ENCODE measurements around the gene HOXA4. TPM values are rescaled to one million over a fixed set of nuclear protein-coding genes. Genes with fewer than 3 reads are reported as not detected.

Gene HOXA4
- polyA plus RNA-seq, 1 donor: 24.6 TPM

DNA sequence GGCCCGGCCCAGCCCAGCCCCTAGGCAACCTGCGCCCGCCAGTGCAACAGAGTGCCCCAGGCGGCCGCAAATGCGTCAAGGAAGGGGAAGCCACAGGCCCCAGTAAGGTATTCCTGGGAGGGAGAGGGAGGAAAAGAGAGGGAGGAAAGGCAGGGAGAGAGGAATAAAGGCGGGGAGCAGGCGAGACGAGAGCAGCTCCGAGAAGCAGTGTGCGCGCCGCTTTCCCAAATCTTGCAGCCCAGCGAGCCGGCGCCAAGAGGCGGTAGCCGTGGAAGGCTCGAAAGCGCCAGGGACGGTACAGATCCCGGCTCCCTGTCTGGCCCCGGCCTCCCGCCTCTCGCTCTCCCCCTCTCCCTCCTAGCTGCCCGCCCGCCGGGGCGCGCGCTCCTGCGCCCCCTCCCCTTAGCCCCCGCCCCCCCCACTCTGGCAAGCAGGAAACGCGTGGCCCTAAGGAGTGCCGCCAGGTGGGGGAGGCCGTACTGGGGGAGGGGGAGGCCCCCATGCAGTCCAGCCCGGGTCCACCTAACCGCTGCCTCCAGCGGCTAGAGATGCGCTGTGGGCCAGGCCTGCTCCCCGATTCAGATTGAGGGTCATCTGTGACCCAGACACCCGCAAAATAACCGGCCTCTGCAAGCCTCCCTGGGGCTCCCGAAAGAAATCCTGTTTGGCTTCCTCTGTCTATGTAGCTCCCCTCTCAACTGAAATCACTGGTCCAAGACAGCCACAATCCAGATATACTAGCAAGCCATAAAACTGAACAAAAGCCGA lies 39.3 kb upstream of the HOXA4 start:
- no peak for DNase-seq

DNA sequence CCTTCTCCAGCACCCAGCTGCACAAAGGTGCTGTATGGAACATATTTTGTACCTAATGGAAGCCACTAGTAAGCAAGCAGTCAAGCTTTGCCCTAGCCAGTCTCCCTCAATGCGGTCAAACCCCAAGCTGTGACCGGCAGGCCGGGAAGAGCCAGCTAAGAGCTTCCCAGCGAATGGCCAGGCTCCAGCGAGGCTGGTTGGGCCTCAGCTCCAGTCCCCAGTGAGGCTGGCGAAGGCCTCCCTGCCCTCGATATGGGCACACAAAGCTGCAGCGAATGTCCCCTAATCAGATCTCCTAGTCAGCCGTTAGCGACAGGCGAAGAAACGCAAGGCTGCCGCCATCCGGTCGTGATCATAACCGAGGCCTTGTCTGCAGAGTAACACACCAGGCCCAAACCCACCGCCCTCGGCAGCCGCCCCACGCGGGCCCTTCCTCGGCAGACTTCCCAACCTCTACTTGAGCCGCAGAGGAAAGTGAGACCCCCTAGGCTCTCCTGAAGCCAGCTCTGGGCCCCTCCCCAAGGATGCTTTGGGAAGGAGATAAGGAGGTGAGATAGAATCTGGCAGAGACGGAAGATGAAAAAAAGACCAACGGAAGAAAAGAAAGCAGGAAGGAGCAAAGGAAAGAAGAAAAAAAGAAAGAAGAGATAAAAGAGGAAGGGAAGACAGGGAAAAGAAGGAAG lies 37.8 kb upstream of the HOXA4 start:
- DNase-seq: peak; percentile 79

DNA sequence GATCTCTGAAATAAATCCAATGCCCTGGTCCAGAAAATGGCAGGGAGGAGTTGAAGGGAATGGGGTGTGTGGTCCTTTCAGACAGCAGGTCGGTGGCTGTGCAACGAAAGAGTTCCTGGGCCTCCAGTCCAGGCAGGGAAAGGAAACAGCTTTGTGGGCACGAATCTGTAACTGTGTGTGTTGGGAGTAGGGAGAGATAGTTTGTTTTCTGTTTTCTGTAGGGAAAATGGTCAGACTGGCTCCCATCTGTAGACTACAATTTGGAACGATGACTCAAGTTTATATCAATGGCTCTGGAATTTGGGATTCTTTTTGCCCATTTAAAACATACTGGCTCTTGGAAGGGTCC lies 37.3 kb upstream of the HOXA4 start:
- DNase-seq: no peak

DNA sequence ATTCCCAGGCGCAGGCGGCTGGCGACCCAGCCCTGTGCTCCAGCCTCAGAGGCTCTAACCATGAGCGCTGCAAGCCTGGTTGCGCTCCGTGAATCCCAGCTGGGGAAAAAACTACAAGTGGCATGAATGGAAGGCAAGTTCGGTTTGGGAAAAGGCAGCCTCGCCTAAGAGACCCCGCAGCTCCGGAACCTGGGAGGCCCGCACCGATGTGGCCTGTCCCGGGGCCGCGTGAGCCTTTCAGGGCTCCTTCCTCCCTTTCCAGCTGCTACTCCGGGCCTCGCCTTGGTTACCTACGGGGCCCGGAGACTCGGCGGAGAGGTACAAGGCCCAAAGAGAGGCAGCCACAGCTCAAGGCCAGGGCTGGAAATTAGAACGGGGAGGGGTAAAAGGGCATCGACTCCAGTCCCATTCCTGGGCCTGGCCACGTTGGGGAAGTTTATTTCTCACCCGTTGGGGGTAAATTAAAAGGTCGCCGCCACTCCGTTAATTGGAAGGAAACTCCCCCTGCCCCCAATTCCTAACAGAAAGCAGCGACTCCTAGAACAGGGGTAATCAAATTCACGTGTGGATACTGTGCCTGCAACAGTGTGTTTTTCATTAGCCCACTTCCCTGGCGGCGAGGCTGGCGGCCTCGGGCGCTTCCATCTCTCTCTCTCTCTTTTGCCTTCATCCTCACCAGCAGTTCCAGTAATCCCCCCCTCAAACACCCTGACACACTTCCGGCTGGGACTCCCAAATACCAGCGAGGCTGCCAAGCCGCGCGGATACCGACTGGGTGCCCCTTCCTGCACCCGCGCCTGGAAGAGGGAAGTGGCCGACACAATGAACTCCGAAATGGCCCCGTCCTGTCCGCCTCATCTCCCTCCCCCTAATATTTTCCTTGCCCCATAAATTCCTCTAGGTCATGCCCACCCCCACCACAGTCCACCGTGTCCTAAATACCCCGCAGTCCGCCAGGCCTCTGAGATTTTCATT lies 36.3 kb upstream of the HOXA4 start:
- no peak for DNase-seq

DNA sequence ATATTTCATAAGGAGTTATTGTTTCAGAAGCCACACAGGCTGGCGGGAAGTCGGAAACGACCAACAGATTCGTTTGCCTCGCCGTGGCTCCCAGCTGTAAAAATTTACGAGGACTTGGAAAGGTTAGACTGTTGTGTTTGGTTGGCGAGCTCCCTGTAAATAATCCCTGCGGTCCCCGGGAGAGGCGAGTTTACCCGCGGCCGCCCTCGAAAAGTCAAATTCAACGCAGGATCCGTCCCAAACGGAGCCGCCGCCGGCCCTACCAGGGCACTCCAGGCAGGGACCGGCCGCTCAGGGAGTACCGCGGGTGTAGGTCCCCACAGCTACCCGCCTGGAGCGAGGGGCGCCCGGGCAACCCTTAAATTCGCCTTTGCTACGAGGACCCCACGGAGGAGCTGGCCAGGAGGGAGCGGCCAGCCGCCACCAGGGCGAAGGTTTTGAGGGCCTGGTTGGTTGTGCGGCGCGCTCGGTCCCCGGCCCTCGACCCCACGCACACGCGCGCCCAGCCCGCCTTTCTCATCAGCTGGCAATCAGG lies 35.5 kb upstream of the HOXA4 start:
- DNase-seq: no peak

DNA sequence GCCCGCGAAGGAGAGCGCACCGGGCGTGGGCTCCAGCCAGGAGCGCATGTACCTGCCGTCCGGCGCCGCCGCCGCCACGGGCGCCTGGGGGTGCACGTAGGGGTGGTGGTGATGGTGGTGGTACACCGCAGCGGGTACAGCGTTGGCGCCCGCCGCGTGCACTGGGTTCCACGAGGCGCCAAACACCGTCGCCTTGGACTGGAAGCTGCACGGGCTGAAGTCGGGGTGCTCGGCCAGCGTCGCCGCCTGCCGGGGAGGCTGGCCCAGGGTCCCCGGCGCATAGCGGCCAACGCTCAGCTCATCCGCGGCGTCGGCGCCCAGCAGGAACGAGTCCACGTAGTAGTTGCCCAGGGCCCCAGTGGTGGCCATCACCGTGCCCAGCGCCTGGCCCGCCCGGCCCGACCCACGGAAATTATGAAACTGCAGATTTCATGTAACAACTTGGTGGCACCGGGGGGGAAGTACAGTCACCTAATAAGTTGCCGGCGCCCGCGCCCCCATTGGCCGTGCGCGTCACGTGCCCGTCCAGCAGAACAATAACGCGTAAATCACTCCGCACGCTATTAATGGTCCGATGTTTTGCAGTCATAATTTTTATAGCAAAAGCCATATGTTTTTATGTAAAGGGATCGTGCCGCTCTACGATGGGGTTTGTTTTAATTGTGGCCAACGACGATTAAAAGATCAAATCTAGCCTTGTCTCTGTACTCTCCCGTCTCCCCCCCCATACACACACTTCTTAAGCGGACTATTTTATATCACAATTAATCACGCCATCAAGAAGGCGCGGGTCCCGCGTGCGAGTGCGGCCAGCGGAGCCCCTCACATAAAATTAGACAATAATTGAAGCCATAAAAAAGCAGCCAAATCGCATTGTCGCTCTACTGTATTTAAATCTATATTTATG lies 34.8 kb upstream of the HOXA4 start, which contains the start of gene HOXA9:
HOXA9 (minus strand) TSS at position 449 of the 907 bp plus-strand sequence; CDS start at position 369, 80 bp downstream.
- peak; percentile 94 for DNase-seq

DNA sequence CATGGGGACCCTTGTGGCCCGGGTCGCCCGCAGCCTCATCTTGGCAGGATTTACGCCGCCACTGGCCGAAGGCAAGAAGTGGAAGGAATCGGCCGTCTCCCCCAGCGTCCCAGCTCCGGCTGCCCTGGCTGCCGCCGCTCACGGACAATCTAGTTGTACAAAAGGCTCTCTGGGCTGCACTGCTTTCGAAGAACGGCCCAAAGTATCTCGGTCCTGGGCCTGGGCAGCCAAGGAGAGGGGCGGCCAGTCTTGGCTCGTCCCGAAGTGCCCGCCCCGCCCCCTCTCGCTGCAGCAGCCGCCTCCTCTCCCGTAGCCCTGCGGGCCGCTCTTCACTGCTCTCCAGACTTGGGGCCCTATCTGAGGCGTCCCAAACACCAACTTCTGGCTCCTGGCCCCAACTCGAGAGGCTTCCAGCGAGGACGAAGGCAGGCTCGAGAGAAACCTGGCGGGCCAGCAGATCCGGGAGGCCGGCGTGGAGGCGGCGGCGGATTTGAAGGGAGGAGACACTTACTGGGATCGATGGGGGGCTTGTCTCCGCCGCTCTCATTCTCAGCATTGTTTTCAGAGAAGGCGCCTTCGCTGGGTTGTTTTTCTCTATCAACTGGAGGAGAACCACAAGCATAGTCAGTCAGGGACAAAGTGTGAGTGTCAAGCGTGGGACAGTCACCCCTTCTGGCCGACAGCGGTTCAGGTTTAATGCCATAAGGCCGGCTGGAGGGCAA lies 34.0 kb upstream of the HOXA4 start:
- DNase-seq: no peak

DNA sequence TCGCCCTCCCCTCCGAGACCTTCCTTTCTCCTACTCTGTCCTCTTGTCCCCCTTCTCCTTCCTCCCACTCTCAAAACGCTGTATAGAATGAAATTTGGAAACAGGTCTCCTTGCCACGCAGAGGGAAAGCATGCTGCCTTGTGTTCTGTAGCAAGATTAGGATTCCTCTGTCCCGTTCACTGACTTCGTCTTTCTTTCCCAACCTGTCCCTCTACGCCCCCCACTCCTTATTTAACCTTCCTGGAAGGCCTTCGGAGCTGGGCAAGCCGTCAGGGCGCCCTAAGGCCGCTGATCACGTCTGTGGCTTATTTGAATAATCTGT lies 33.4 kb upstream of the HOXA4 start:
- no peak for DNase-seq

DNA sequence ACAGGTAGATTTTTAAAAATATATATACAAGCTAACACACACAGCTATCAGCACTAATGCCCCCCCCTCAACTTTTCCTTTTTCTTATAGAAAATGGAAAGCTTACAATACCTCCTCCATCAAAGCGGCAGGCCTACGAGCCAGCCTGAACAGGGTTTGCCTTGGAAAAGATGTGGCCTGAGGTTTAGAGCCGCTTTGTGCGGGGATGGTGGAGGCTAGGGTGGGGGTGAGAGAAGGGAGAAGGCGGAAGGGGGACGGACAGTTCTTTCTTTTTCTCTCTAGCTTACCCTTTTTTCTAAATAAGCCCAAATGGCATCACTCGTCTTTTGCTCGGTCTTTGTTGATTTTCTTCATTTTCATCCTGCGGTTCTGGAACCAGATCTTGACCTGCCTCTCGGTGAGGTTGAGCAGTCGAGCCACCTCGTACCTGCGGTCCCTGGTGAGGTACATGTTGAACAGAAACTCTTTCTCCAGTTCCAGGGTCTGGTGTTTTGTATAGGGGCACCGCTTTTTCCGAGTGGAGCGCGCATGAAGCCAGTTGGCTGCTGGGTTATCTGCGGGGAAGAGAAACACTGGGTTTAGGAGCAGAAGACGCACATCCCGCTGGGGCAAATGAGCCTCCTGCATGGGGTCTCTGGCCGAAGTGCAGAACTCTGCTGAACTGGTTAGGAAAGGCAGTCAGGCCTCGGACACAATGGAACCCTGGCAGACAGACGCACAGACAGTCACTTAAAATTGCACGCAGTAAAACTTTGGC lies 32.9 kb upstream of the HOXA4 start:
- DNase-seq: no peak

DNA sequence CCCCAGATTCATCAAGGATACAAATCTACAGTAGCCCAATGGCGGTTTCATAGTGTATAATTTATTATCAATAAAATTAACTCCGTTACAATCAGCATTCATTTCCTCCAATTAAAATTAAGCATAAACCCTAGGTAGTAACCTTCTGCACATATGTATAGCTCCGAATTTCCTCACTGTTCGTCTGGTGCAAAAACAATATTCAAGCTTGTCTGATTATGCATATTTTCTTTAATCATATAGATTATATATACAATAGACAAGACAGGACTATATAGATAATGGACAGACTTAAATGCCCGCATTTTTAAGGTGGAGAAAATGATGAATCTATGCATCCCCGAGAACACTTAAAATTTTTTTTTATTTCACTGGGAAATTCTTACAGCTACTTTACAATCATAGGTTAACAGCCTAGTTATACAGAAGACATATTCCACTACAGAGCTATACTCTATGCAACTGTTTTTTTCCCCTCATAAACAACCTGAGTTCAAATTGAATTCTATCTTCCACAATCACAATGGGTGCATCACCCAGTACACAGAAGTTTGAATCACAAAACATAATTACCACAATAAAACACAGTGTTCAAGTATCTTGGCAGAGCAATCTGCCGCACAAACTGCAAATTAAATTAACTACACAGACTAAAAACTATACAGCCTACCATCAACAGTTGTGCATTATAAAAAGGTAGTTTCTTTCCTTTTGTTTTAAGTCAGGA lies 32.2 kb upstream of the HOXA4 start:
- no peak for DNase-seq

DNA sequence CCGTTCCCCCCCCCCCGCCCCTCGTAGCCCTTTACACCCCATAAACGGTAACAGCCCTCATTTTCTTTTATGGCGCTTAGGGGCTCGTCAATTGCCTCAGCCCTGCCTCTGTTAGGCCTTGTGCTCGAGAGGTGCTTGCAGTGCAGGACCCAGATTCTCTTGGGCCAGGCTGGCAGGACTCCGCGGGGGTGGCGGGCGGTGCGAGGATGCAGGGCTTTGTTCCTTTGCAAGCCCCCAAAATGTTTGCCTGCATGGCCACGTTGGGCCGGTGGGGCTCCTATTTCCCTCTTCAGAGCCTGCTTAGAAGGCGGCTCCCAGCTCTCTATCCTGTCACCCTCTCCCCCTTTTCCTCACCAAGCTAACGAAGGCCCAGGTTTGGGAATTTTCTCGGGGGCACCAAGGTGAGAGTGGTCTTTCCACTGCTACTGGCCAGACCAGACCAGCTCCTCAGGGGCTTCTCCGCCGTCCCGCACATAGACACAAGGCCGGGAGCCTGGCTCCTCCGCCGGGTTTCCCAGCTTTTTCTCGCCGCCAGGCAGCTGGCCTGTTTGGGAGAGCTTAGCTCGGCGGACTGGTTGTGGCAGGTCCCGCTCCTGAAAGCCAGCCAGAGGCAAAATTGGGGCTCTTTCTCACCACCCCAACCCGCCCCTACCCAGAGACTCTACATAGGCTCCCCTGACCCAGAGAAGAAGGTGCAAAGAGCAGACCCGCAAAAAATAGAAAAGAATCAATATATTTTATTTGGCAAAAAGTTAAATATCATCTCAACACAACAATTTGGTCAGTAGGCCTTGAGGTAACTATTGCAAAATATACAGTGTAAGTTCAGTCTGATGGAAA lies 31.4 kb upstream of the HOXA4 start:
- no peak for DNase-seq

DNA sequence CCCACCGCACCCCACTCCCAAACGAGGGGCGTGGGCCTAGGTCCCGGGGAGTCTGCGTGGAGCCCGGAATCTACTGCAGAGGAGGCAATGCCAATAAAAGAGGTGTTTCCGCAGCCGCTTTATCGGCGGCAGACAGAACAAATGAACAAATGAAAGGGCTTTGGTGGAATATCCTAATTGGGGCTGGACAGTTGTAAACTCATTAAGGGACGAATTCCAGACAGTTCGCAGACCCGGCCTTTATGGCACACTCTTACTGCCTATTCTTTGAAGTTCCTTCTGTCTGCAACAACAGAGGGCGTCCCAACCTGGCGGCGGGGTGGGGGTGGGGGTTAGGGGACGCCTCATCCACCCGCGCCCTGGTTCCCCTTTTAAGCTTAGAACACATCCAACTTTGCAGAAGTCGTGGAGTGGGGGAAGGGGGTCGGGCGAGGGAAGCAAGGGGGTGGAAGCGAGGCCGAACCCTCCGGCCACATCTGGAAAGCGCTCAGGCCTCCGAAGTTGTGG lies 30.7 kb upstream of the HOXA4 start:
- DNase-seq: no peak

DNA sequence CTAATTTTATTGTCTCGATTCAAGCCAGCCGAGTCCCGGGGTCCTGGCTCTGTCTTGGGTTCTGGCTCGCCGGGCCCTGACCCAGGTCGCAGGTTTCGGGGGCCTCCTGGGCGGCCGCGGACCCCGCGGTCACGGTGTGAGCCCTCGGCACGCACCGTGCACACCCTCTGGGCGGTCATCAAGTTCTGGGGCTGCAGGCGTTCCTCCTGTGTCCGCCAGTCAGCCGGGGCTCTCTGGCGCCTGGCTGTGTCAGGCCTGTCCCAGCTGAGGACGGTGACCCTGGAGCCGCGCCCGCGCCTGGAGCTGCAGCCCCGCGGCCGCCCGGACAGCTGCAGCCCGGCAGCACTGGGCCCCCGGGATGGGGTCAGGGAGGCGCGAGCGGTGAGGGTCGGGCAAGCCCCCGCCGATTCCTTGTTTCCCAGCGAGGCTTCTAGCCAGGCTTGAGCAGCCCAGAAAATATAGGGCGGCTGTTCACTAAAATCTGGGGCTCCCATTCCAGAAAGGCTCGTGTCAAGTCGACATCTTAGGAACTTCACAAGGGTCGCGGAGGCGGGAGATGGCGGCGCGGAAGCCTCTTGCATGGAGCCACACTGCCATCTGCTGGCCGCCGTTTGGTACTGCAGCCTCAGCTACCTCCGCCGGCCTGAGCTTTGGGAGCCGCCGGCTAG lies 30.1 kb upstream of the HOXA4 start:
- peak; percentile 91 for DNase-seq

DNA sequence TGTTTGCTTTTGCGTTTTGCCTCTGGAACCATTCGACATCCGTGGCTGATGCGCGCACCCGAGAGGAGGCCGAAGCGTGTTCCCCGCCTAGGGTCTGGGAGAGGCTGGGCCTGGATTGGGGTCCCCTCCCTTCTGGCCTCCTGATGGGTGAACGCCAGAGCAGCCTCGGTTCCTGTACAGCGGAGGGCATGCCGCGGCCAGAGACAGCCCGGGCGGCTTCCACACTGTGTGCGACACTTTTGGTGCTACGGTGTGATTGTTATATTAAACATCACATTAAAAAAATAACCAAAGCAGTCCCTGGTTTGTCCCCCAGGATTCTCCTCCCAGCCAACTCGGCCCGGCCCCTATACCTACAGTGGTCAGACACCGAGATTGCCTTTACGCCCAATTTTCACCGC lies 29.6 kb upstream of the HOXA4 start:
- no peak for DNase-seq

DNA sequence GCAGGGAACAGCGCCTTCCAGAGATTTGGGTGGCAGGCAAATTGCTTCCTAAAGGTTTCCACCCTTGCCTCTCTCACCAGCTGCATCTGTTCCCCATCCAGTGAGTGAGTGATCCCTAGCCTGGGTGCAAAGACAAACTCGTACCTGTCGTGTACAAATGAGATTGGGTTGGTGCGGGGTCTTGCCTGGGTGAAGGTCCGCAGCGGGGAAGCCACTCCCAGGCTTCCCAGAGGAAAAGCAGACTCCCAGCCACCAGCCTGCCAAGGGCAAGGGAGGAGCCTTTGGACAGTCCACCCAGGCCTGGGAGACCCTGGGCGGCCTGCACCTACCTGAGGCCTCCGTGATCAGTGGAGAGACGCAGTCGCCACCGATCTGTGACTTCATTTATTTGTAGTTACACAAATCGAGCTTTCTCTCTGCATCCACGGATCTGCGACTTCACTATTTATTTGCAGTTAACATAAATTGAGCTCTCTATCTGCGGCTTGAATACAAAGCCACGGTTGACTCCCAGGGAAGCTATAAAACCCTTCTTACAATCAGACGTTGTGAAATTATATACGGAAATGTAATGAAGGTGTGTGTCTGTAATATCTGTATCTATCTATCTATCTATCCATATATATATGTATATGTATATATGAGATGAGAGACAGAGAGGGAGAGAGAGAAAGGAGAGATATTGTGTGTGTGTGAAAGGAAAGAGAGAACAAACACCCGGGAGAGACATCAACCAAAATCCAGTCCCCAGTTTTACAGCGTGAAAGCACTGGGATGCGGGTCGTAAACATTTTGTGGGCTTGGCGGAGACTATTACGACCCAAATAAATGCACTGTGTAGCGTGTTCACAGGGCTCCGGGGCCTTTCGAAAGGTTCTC lies 28.9 kb upstream of the HOXA4 start:
- DNase-seq: no peak

DNA sequence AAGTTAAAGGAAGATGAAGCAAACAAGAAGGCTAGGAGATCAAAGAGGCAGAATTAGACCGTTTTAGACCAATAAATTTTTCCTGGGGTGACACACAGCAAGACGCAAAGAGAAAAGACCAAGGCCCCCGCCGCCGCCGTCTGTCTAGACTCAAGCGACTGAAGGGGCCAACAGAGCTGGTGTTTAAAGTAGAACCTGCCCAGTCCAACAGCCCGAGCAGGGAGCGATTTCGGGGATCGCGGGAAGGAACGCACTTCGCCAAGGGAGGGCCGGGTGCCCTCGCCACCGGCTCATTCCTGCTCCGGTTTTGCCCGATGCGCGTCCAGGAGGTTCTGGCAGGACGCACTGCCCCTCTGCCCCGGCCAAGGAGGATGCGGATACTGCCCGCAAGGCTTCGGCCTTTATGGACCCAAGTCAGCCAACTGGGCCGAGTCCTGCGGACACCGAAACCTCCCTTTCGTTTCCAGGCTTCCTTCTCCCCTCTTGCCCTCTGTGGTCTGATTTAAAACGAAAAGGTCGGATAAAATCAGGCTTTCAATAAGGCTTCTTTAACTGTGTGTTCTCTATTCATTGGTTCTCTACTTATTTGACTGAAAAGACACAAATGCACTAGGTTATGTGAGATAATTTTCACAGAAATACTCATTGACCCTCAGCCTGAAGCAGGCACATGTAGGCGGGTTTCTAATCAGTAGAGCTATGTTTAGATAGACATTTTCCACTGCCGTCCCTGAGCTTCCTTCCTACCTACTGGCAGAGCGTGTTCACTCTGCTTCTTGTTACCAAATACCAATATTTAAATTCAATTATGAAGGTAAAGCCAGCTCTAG lies 28.1 kb upstream of the HOXA4 start:
- DNase-seq: no peak
